Activated T-helper 2 cell treated with anti-CD3 and anti-CD28 coated beads, Interferon-gamma antibody, Interleukin-2, Interleukin-4, amounts not matched to agents 10 μg/mL and 5 μg/mL and 100 μg/mL, durations not matched to agents 14 hours and 24 hours and 36 hours (primary cell): ENCODE data around the gene CCR2. TPM values are rescaled to one million over a fixed set of nuclear protein-coding genes. Genes with fewer than 3 reads are reported as not detected.

Source experiments
- DNase-seq: peaks from one replicate; pipeline ENCODE4 v3.0.0; 2021; ENCODE audit warnings: low spot score
- H3K27ac Mint-ChIP-seq: one replicate; pipeline ENCODE4 v1.8.0; 2021; ENCODE audit warnings: mixed read lengths
- H3K27me3 Mint-ChIP-seq: one replicate; pipeline ENCODE4 v1.8.0; 2021; ENCODE audit warnings: low read depth, mixed read lengths
- H3K36me3 Mint-ChIP-seq: one replicate; pipeline ENCODE4 v1.8.0; 2021; ENCODE audit warnings: low read depth, mixed read lengths
- H3K4me1 Mint-ChIP-seq: one replicate; pipeline ENCODE4 v1.8.0; 2021; ENCODE audit warnings: low read depth, mixed read lengths
- H3K4me3 Mint-ChIP-seq: one replicate; pipeline ENCODE4 v1.8.0; 2021; ENCODE audit warnings: low read depth, mild to moderate bottlenecking, moderate library complexity, mixed read lengths
- H3K9me3 Mint-ChIP-seq: one replicate; pipeline ENCODE4 v1.8.0; 2021; ENCODE audit warnings: mixed read lengths
- intact Hi-C: fragments of 100-400 bp; cut with micrococcal nuclease; formaldehyde crosslinking; loops from one replicate; pipeline ENCODE4 v1.15.1; 2023
- total RNA-seq: library from RNA; stranded (reverse); gene quantifications from 2 replicates; pipeline ENCODE4 v1.2.3, GENCODE V29; 2022

CCR2 gene
- total RNA-seq, 1 donor from 2014 or later: 1.1 TPM

DNA sequence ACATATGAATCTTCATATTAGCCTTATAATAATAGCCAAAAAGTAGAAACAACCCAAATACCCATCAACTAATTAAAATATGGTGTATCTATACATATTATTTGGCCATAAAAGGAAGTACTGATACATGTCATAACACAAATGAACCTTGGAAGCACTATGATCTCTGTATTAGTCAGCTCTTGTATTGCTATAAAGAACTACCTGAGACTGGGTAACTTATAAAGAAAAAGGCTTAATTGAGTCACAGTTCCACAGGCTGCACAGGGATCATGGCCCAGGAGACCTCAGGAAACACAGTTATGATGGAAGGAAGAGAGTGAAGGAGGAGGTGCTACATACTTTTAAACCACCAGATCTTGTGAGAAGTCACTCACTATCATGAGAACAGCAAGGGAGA is 16.0 kb upstream of the CCR2 start:
- no peak overlapping the region for H3K4me3 Mint-ChIP-seq
- H3K9me3 Mint-ChIP-seq: peaks cover 41% of the 10 kb centered on the region
- H3K4me1 Mint-ChIP-seq: peaks cover 5% of the 10 kb centered on the region
- intact Hi-C loops: no loop called here
- peaks cover 26% of the 10 kb centered on the region for H3K27me3 Mint-ChIP-seq
- peaks cover 23% of the 10 kb centered on the region for H3K36me3 Mint-ChIP-seq
- DNase-seq: no peak
- no peak overlapping the region for H3K27ac Mint-ChIP-seq

DNA sequence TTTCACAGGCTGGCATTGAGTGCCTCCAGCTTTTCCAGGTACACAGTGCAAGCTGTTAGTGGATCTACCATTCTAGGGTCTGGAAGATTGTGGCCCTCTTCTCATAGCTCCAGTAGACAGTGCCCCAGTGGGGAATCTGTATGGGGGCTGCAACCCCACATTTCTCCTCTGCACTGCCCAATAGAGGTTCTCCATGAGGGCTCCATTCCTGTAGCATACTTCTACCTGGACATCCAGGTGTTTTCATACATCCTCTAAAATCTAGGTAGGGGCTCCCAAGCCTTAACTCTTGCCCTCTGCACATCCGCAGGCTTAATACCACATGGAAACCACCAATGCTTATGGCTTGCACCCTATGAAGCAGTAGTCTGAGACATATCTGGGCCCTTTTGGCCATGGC is 15.1 kb upstream of the CCR2 start:
- peaks cover 22% of the 10 kb centered on the region for H3K27me3 Mint-ChIP-seq
- H3K4me3 Mint-ChIP-seq: no peak overlapping the region
- peaks cover 41% of the 10 kb centered on the region for H3K9me3 Mint-ChIP-seq
- H3K27ac Mint-ChIP-seq: no peak overlapping the region
- peaks cover 23% of the 10 kb centered on the region for H3K36me3 Mint-ChIP-seq
- H3K4me1 Mint-ChIP-seq: peaks cover 5% of the 10 kb centered on the region
- intact Hi-C loops: no loop called here
- no peak for DNase-seq

GRCh38 chr3:46344476-46344875 is 9.4 kb upstream of the CCR2 start:
- DNase-seq: no peak
- no peak overlapping the region for H3K4me3 Mint-ChIP-seq
- peaks cover 55% of the 10 kb centered on the region for H3K9me3 Mint-ChIP-seq
- H3K36me3 Mint-ChIP-seq: peaks cover 25% of the 10 kb centered on the region
- intact Hi-C loops: no loop called here
- peaks cover 14% of the 10 kb centered on the region for H3K4me1 Mint-ChIP-seq
- no peak overlapping the region for H3K27ac Mint-ChIP-seq
- peaks cover 19% of the 10 kb centered on the region for H3K27me3 Mint-ChIP-seq

- H3K4me1 Mint-ChIP-seq: peaks cover 56% of the 10 kb centered on the region
- H3K27ac Mint-ChIP-seq: peak overlapping the region; percentile 71
- H3K27me3 Mint-ChIP-seq: peaks cover 34% of the 10 kb centered on the region
- peaks cover 41% of the 10 kb centered on the region for H3K9me3 Mint-ChIP-seq
- H3K36me3 Mint-ChIP-seq: peaks cover 18% of the 10 kb centered on the region
- intact Hi-C loops: loop anchor here (1.0 to 2.0 kb wide), 2 partner anchors 14 to 20 kb away; no protein-coding TSS in a partner anchor
- DNase-seq: no peak
- peak overlapping the region; percentile 43 for H3K4me3 Mint-ChIP-seq
These were observed 5.0 kb upstream of the CCR2 start for GRCh38 chr3:46348823-46349482.

GRCh38 chr3:46349484-46350261 is 4.2 kb upstream of the CCR2 start:
- no peak for DNase-seq
- Mint-ChIP-seq H3K27me3 (peaks cover 39% of the 10 kb centered on the region), H3K36me3 (peaks cover 18% of the 10 kb centered on the region), H3K27ac (peak overlapping the region; percentile 71), H3K4me1 (peaks cover 62% of the 10 kb centered on the region), H3K9me3 (peaks cover 41% of the 10 kb centered on the region), H3K4me3 (peak overlapping the region; percentile 43)
- intact Hi-C loops: loop anchor here (1.0 to 2.0 kb wide), 2 partner anchors 15 to 20 kb away; no protein-coding TSS in a partner anchor

- peaks cover 36% of the 10 kb centered on the region for H3K9me3 Mint-ChIP-seq
- peak overlapping the region; percentile 38 for H3K4me3 Mint-ChIP-seq
- DNase-seq: no peak
- H3K4me1 Mint-ChIP-seq: peaks cover 66% of the 10 kb centered on the region
- H3K36me3 Mint-ChIP-seq: peaks cover 18% of the 10 kb centered on the region
- H3K27ac Mint-ChIP-seq: peak overlapping the region; percentile 15
- intact Hi-C loops: no loop called here
- H3K27me3 Mint-ChIP-seq: peaks cover 41% of the 10 kb centered on the region
These were observed 3.7 kb upstream of the CCR2 start for GRCh38 chr3:46350262-46350565.

DNA sequence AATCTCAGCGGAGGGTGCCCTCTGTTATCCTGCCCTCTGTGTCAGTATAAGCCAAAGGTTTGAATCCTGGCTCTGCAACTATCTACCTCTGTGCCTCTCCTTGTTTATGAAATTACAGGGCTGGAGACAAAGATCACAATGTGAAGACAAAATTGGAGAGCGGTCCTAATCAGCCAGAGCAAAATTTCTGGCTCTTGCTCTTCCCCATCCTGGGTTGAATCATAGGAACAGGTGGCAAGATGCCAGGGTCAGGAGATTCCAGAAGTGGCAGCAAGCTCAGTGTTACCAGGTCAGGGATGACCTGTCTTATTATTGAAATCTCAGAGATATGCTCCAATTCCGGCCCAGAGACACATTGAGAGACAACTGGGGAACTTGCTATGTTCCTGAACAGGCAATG is 2.3 kb upstream of the CCR2 start:
- Mint-ChIP-seq H3K27me3 (peaks cover 45% of the 10 kb centered on the region), H3K36me3 (peaks cover 12% of the 10 kb centered on the region), H3K9me3 (peaks cover 25% of the 10 kb centered on the region), H3K4me1 (peaks cover 70% of the 10 kb centered on the region), H3K27ac (no peak overlapping the region), H3K4me3 (no peak overlapping the region)
- intact Hi-C loops: loop anchor here (2.0 kb wide), 1 partner anchor 67 kb away; no protein-coding TSS in a partner anchor
- no peak for DNase-seq

GRCh38 chr3:46353090-46353489 is 821 bp upstream of the CCR2 start:
- H3K9me3 Mint-ChIP-seq: peaks cover 11% of the 10 kb centered on the region
- intact Hi-C loops: loop anchor here (1.0 to 2.0 kb wide), 4 partner anchors 17 to 145 kb away; partner anchors contain the start of genes CCR1 and CCR5
- no peak for DNase-seq
- H3K36me3 Mint-ChIP-seq: peaks cover 11% of the 10 kb centered on the region
- peaks cover 67% of the 10 kb centered on the region for H3K4me1 Mint-ChIP-seq
- H3K27ac Mint-ChIP-seq: no peak overlapping the region
- H3K27me3 Mint-ChIP-seq: peaks cover 53% of the 10 kb centered on the region
- no peak overlapping the region for H3K4me3 Mint-ChIP-seq

- DNase-seq: no peak
- peaks cover 65% of the 10 kb centered on the region for H3K27me3 Mint-ChIP-seq
- H3K27ac Mint-ChIP-seq: peak overlapping the region; percentile 33
- peaks cover 65% of the 10 kb centered on the region for H3K4me1 Mint-ChIP-seq
- no peaks in the 10 kb centered on the region for H3K9me3 Mint-ChIP-seq
- H3K36me3 Mint-ChIP-seq: peaks cover 5% of the 10 kb centered on the region
- intact Hi-C loops: no loop called here
- H3K4me3 Mint-ChIP-seq: peak overlapping the region; percentile 55
These were observed 567 bp downstream of the CCR2 start for GRCh38 chr3:46354478-46354877.

GRCh38 chr3:46354984-46355383 is 1.1 kb downstream of the CCR2 start:
- Mint-ChIP-seq H3K4me1 (peaks cover 64% of the 10 kb centered on the region), H3K36me3 (peaks cover 5% of the 10 kb centered on the region), H3K9me3 (no peaks in the 10 kb centered on the region), H3K27ac (no peak overlapping the region), H3K4me3 (peak overlapping the region; percentile 9), H3K27me3 (peaks cover 69% of the 10 kb centered on the region)
- intact Hi-C loops: no loop called here
- no peak for DNase-seq

DNA sequence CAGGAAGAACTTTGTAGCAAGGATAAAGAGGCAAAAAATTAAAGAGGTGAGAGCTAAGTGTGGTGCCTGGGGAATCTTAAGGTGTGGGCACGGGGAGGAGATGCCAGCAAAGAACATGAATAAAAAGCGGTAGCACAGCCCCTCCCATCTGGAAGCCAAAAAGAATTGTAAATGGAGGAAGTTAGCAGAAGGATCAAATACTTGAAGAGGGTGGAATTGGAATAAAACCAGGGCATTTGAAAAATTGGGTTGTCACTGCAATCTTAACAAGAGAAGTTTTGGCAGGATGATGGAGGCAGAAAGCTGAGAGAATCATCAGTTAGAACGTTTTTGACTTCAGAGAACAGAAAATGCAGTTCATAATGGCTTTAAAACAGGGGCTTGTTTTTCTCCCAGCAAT is 2.4 kb downstream of the CCR2 start:
- Mint-ChIP-seq H3K27me3 (peaks cover 75% of the 10 kb centered on the region), H3K27ac (no peak overlapping the region), H3K9me3 (no peaks in the 10 kb centered on the region), H3K4me1 (peaks cover 57% of the 10 kb centered on the region), H3K36me3 (peaks cover 5% of the 10 kb centered on the region), H3K4me3 (no peak overlapping the region)
- DNase-seq: no peak
- intact Hi-C loops: no loop called here

DNA sequence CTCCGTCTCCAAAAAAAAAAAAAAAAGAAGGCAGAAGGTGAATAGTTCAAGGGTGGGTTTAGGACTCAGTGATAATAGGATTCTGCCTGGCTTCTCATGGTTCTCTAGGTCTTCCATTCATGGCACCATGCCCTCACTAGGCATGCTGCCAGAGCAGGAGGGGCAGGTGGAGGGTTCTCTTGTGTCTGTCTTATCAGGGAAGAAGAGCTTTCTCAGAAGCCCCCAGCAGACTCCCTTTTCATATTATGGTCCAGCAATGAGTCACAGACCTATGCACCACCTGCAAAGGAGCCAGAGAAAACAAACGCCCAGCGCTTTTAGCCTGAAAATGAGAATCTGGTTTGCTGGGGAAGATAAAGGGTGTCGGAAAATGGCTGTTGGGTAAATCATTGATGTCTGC is 3.0 kb downstream of the CCR2 start:
- Mint-ChIP-seq H3K27ac (no peak overlapping the region), H3K36me3 (peaks cover 5% of the 10 kb centered on the region), H3K4me3 (no peak overlapping the region), H3K9me3 (no peaks in the 10 kb centered on the region), H3K4me1 (peaks cover 55% of the 10 kb centered on the region), H3K27me3 (peaks cover 71% of the 10 kb centered on the region)
- DNase-seq: no peak
- intact Hi-C loops: no loop called here

- Mint-ChIP-seq H3K27me3 (peaks cover 67% of the 10 kb centered on the region), H3K4me1 (peaks cover 41% of the 10 kb centered on the region), H3K27ac (no peak overlapping the region), H3K9me3 (no peaks in the 10 kb centered on the region), H3K36me3 (peaks cover 5% of the 10 kb centered on the region), H3K4me3 (no peak overlapping the region)
- intact Hi-C loops: no loop called here
- no peak for DNase-seq
These were observed 4.6 kb downstream of the CCR2 start for GRCh38 chr3:46358466-46358865.
